HG02798 (cell line): ENCODE results near the gene TSSK6.

ENCODE experiments used
- ATAC-seq: cut with Tn5 transposase; IDR thresholded peaks from one replicate; pipeline ENCODE4 v1.9.1; 2021; ENCODE audit warnings: mild to moderate bottlenecking; ENCODE audit not compliant: unreplicated experiment, poor library complexity

Gene TSSK6

GRCh38 chr19:19545707-19546106 is 30.4 kb upstream of the TSSK6 start:
- ATAC-seq: no peak

- ATAC-seq: no peak
Measured at GRCh38 chr19:19544954-19545591, 29.7 kb upstream of the TSSK6 start.

- ATAC-seq: no peak
Measured at GRCh38 chr19:19544257-19544953, 29.1 kb upstream of the TSSK6 start.

GRCh38 chr19:19543640-19544039 is 28.3 kb upstream of the TSSK6 start:
- ATAC-seq: no peak

GRCh38 chr19:19543101-19543500 is 27.8 kb upstream of the TSSK6 start:
- no peak for ATAC-seq

GRCh38 chr19:19542507-19542906 is 27.2 kb upstream of the TSSK6 start:
- ATAC-seq: no peak

GRCh38 chr19:19541616-19542015 is 26.3 kb upstream of the TSSK6 start:
- no peak for ATAC-seq

- ATAC-seq: no peak
Measured at GRCh38 chr19:19540715-19541515, 25.6 kb upstream of the TSSK6 start.

- ATAC-seq: no peak
Measured at GRCh38 chr19:19540064-19540714, 24.8 kb upstream of the TSSK6 start.

- ATAC-seq: no peak
Measured at GRCh38 chr19:19539698-19540063, 24.3 kb upstream of the TSSK6 start.

GRCh38 chr19:19538785-19539166 is 23.4 kb upstream of the TSSK6 start:
- ATAC-seq: no peak

- no peak for ATAC-seq
Measured at GRCh38 chr19:19538061-19538784, 22.9 kb upstream of the TSSK6 start, which contains the start of gene CILP2. Gene CILP2, plus strand, starts transcription at chr19:19538265. Its CDS starts 85 bp downstream, at chr19:19538350.

GRCh38 chr19:19537075-19538048 is 22.0 kb upstream of the TSSK6 start:
- ATAC-seq: no peak

- ATAC-seq: no peak
Measured at GRCh38 chr19:19535311-19536191, 20.2 kb upstream of the TSSK6 start.

GRCh38 chr19:19534556-19535265 is 19.4 kb upstream of the TSSK6 start:
- no peak for ATAC-seq

GRCh38 chr19:19533841-19534240 is 18.5 kb upstream of the TSSK6 start:
- ATAC-seq: no peak
